ENCODE results near the gene CCDC88C.

The CCDC88C gene

GRCh38 chr14:91310606-91311283, 106.9 kb downstream of the CCDC88C start:
- Histone ChIP-seq H2AFZ (ENCODE audit: low read length, unreplicated experiment) (no peak overlapping the region), H3K79me2 (ENCODE audit: control insufficient read depth, insufficient read depth, low read length, unreplicated experiment) (no peaks in the 10 kb centered on the region), H3K4me1 (ENCODE audit: control insufficient read depth, insufficient read depth, low read length, unreplicated experiment) (no peaks in the 10 kb centered on the region), H3K36me3 (ENCODE audit: insufficient read depth, low read length) (no peaks in the 10 kb centered on the region), H3K4me3 (ENCODE audit: low read depth, low read length) (no peak overlapping the region), H3K27ac (ENCODE audit: low read depth, low read length) (no peak overlapping the region), H3K27me3 (ENCODE audit: insufficient read depth, low read length) (no peaks in the 10 kb centered on the region)

- no peaks in the 10 kb centered on the region for H3K36me3 ChIP-seq (ENCODE audit: insufficient read depth, low read length)
- no peaks in the 10 kb centered on the region for H3K79me2 ChIP-seq (ENCODE audit: control insufficient read depth, insufficient read depth, low read length, unreplicated experiment)
Measured at GRCh38 chr14:91309756-91310280, 107.8 kb downstream of the CCDC88C start.

GRCh38 chr14:91308337-91308736, 109.3 kb downstream of the CCDC88C start:
- no peaks in the 10 kb centered on the region for H3K79me2 ChIP-seq (ENCODE audit: control insufficient read depth, insufficient read depth, low read length, unreplicated experiment)
- H2AFZ ChIP-seq (ENCODE audit: low read length, unreplicated experiment) = no peak overlapping the region
- H3K27me3 ChIP-seq (ENCODE audit: insufficient read depth, low read length) = no peaks in the 10 kb centered on the region
- no peaks in the 10 kb centered on the region for H3K36me3 ChIP-seq (ENCODE audit: insufficient read depth, low read length)
- no peak overlapping the region for H3K27ac ChIP-seq (ENCODE audit: low read depth, low read length)
- no peak overlapping the region for H3K4me3 ChIP-seq (ENCODE audit: low read depth, low read length)
- no peaks in the 10 kb centered on the region for H3K4me1 ChIP-seq (ENCODE audit: control insufficient read depth, insufficient read depth, low read length, unreplicated experiment)

More at GRCh38 chr14:91309756-91310280, 107.8 kb downstream of the CCDC88C start:
- Histone ChIP-seq H2AFZ (ENCODE audit: low read length, unreplicated experiment) (no peak overlapping the region), H3K27me3 (ENCODE audit: insufficient read depth, low read length) (no peaks in the 10 kb centered on the region), H3K4me1 (ENCODE audit: control insufficient read depth, insufficient read depth, low read length, unreplicated experiment) (no peaks in the 10 kb centered on the region), H3K4me3 (ENCODE audit: low read depth, low read length) (no peak overlapping the region), H3K27ac (ENCODE audit: low read depth, low read length) (no peak overlapping the region)

- Histone ChIP-seq H3K4me3 (ENCODE audit: low read depth, low read length) (no peak overlapping the region), H3K27me3 (ENCODE audit: insufficient read depth, low read length) (no peaks in the 10 kb centered on the region), H2AFZ (ENCODE audit: low read length, unreplicated experiment) (no peak overlapping the region), H3K4me1 (ENCODE audit: control insufficient read depth, insufficient read depth, low read length, unreplicated experiment) (no peaks in the 10 kb centered on the region), H3K79me2 (ENCODE audit: control insufficient read depth, insufficient read depth, low read length, unreplicated experiment) (no peaks in the 10 kb centered on the region), H3K27ac (ENCODE audit: low read depth, low read length) (no peak overlapping the region), H3K36me3 (ENCODE audit: insufficient read depth, low read length) (no peaks in the 10 kb centered on the region)
Measured at GRCh38 chr14:91307652-91308051, 110.0 kb downstream of the CCDC88C start.

GRCh38 chr14:91307046-91307445, 110.6 kb downstream of the CCDC88C start:
- no peaks in the 10 kb centered on the region for H3K27me3 ChIP-seq (ENCODE audit: insufficient read depth, low read length)
- no peak overlapping the region for H3K27ac ChIP-seq (ENCODE audit: low read depth, low read length)
- no peaks in the 10 kb centered on the region for H3K4me1 ChIP-seq (ENCODE audit: control insufficient read depth, insufficient read depth, low read length, unreplicated experiment)
- H3K36me3 ChIP-seq (ENCODE audit: insufficient read depth, low read length) = no peaks in the 10 kb centered on the region
- no peak overlapping the region for H2AFZ ChIP-seq (ENCODE audit: low read length, unreplicated experiment)
- H3K79me2 ChIP-seq (ENCODE audit: control insufficient read depth, insufficient read depth, low read length, unreplicated experiment) = no peaks in the 10 kb centered on the region
- no peak overlapping the region for H3K4me3 ChIP-seq (ENCODE audit: low read depth, low read length)

- Histone ChIP-seq H3K27ac (ENCODE audit: low read depth, low read length) (no peak overlapping the region), H3K79me2 (ENCODE audit: control insufficient read depth, insufficient read depth, low read length, unreplicated experiment) (no peaks in the 10 kb centered on the region), H3K4me1 (ENCODE audit: control insufficient read depth, insufficient read depth, low read length, unreplicated experiment) (no peaks in the 10 kb centered on the region), H3K27me3 (ENCODE audit: insufficient read depth, low read length) (no peaks in the 10 kb centered on the region), H3K4me3 (ENCODE audit: low read depth, low read length) (no peak overlapping the region), H3K36me3 (ENCODE audit: insufficient read depth, low read length) (no peaks in the 10 kb centered on the region), H2AFZ (ENCODE audit: low read length, unreplicated experiment) (no peak overlapping the region)
Measured at GRCh38 chr14:91306547-91306946, 111.1 kb downstream of the CCDC88C start.

GRCh38 chr14:91305650-91306431, 111.8 kb downstream of the CCDC88C start:
- Histone ChIP-seq H3K4me3 (ENCODE audit: low read depth, low read length) (no peak overlapping the region), H2AFZ (ENCODE audit: low read length, unreplicated experiment) (no peak overlapping the region), H3K79me2 (ENCODE audit: control insufficient read depth, insufficient read depth, low read length, unreplicated experiment) (no peaks in the 10 kb centered on the region), H3K27ac (ENCODE audit: low read depth, low read length) (no peak overlapping the region), H3K36me3 (ENCODE audit: insufficient read depth, low read length) (no peaks in the 10 kb centered on the region), H3K4me1 (ENCODE audit: control insufficient read depth, insufficient read depth, low read length, unreplicated experiment) (no peaks in the 10 kb centered on the region), H3K27me3 (ENCODE audit: insufficient read depth, low read length) (no peaks in the 10 kb centered on the region)

- Histone ChIP-seq H3K79me2 (ENCODE audit: control insufficient read depth, insufficient read depth, low read length, unreplicated experiment) (no peaks in the 10 kb centered on the region), H2AFZ (ENCODE audit: low read length, unreplicated experiment) (no peak overlapping the region), H3K4me3 (ENCODE audit: low read depth, low read length) (no peak overlapping the region), H3K27ac (ENCODE audit: low read depth, low read length) (no peak overlapping the region), H3K4me1 (ENCODE audit: control insufficient read depth, insufficient read depth, low read length, unreplicated experiment) (no peaks in the 10 kb centered on the region), H3K36me3 (ENCODE audit: insufficient read depth, low read length) (no peaks in the 10 kb centered on the region), H3K27me3 (ENCODE audit: insufficient read depth, low read length) (no peaks in the 10 kb centered on the region)
Measured at GRCh38 chr14:91303924-91304229, 113.7 kb downstream of the CCDC88C start.

GRCh38 chr14:91303091-91303923, 114.3 kb downstream of the CCDC88C start:
- no peak overlapping the region for H2AFZ ChIP-seq (ENCODE audit: low read length, unreplicated experiment)
- no peak overlapping the region for H3K27ac ChIP-seq (ENCODE audit: low read depth, low read length)
- no peaks in the 10 kb centered on the region for H3K4me1 ChIP-seq (ENCODE audit: control insufficient read depth, insufficient read depth, low read length, unreplicated experiment)
- H3K36me3 ChIP-seq (ENCODE audit: insufficient read depth, low read length) = no peaks in the 10 kb centered on the region
- no peaks in the 10 kb centered on the region for H3K27me3 ChIP-seq (ENCODE audit: insufficient read depth, low read length)
- no peaks in the 10 kb centered on the region for H3K79me2 ChIP-seq (ENCODE audit: control insufficient read depth, insufficient read depth, low read length, unreplicated experiment)
- no peak overlapping the region for H3K4me3 ChIP-seq (ENCODE audit: low read depth, low read length)

GRCh38 chr14:91302391-91302790, 115.2 kb downstream of the CCDC88C start:
- H2AFZ ChIP-seq (ENCODE audit: low read length, unreplicated experiment) = no peak overlapping the region

More at GRCh38 chr14:91302391-91302790, 115.2 kb downstream of the CCDC88C start:
- H3K4me3 ChIP-seq (ENCODE audit: low read depth, low read length) = no peak overlapping the region
- H3K79me2 ChIP-seq (ENCODE audit: control insufficient read depth, insufficient read depth, low read length, unreplicated experiment) = no peaks in the 10 kb centered on the region
- H3K36me3 ChIP-seq (ENCODE audit: insufficient read depth, low read length) = no peaks in the 10 kb centered on the region
- no peaks in the 10 kb centered on the region for H3K4me1 ChIP-seq (ENCODE audit: control insufficient read depth, insufficient read depth, low read length, unreplicated experiment)
- H3K27ac ChIP-seq (ENCODE audit: low read depth, low read length) = no peak overlapping the region
- H3K27me3 ChIP-seq (ENCODE audit: insufficient read depth, low read length) = no peaks in the 10 kb centered on the region
